A673 (cell line): Measurements from ENCODE around the gene PRM2. TPM values are rescaled to one million over a fixed set of nuclear protein-coding genes. Genes with fewer than 3 reads are reported as not detected.

Source experiments
- BruUV-seq: library from RNA; stranded (reverse); fragments of 400-500 nt; replicated peaks from 2 replicates; lab custom pipeline; 2021; lab: Mats Ljungman, UMichigan
- CTCF ChIA-PET: fragments of 300-600 bp; sonication (Branson Sonifier 250); formaldehyde crosslinking; loops from one replicate; lab custom pipeline; 2022; ENCODE audit warnings: antibody characterized with exemption; lab: Charles Lee
- POLR2A ChIA-PET: fragments of 300-600 bp; sonication (Branson Sonifier 250); formaldehyde crosslinking; loops from one replicate; lab custom pipeline; 2022; ENCODE audit warnings: antibody characterized with exemption; ENCODE audit not compliant: low non-redundant PET; lab: Charles Lee
- DNase-seq: peaks from one replicate; pipeline ENCODE4 v3.0.0-alpha.2; 2015; ENCODE audit warnings: low spot score
- H3K27ac ChIP-seq: fragments of 200-600 bp; sonication (generic); 2 replicates; pipeline ENCODE4 v1.5.1; 2016; ENCODE audit warnings: mixed run types, low read depth, mild to moderate bottlenecking, mixed read lengths, antibody characterized with exemption, low read length; ENCODE audit not compliant: poor library complexity, severe bottlenecking
- H3K27me3 ChIP-seq: fragments of 200-600 bp; sonication (generic); replicated peaks from 2 replicates; pipeline ENCODE4 v1.6.1; 2017; ENCODE audit warnings: mixed run types, low read depth, mild to moderate bottlenecking, mixed read lengths, antibody characterized with exemption, low read length; ENCODE audit not compliant: insufficient read depth, poor library complexity
- H3K36me3 ChIP-seq: fragments of 200-600 bp; sonication (generic); 2 replicates; pipeline ENCODE4 v1.6.1; 2016; ENCODE audit warnings: mixed run types, mild to moderate bottlenecking, mixed read lengths, antibody characterized with exemption, low read length; ENCODE audit not compliant: insufficient read depth, poor library complexity, severe bottlenecking
- H3K4me1 ChIP-seq: fragments of 200-600 bp; sonication (generic); 2 replicates; pipeline ENCODE4 v1.6.1; 2017; ENCODE audit warnings: mixed run types, mild to moderate bottlenecking, mixed read lengths, antibody characterized with exemption, low read length; ENCODE audit not compliant: insufficient read depth, poor library complexity, severe bottlenecking
- H3K4me3 ChIP-seq: fragments of 200-600 bp; sonication (generic); 2 replicates; pipeline ENCODE4 v1.5.1; 2016; ENCODE audit warnings: low read depth, mixed run types, mild to moderate bottlenecking, mixed read lengths, low read length; ENCODE audit not compliant: poor library complexity, severe bottlenecking
- H3K9me3 ChIP-seq: fragments of 200-600 bp; sonication (generic); 2 replicates; pipeline ENCODE4 v1.6.1; 2016; ENCODE audit warnings: mixed run types, low read depth, mild to moderate bottlenecking, mixed read lengths, antibody characterized with exemption, low read length; ENCODE audit not compliant: poor library complexity, severe bottlenecking
- CTCF ChIP-seq: fragments of 300-800, 200-600 bp; sonication (generic); conservative IDR thresholded peaks from 2 replicates; pipeline ENCODE4 v1.5.1; 2017; ENCODE audit warnings: low read depth, mild to moderate bottlenecking, antibody characterized with exemption, low read length, moderate library complexity, mixed read lengths
- EZH2 ChIP-seq: fragments of 200-600 bp; sonication (generic); IDR thresholded peaks from 2 replicates; pipeline ENCODE4 v1.6.1; 2017; ENCODE audit warnings: borderline replicate concordance, low read depth, mild to moderate bottlenecking, mixed read lengths, antibody characterized with exemption, low read length; ENCODE audit not compliant: poor library complexity, severe bottlenecking
- intact Hi-C: fragments of 100-400 bp; cut with micrococcal nuclease; formaldehyde crosslinking; loops from one replicate; pipeline ENCODE4 v1.10.0; 2022; ENCODE audit not compliant: unreplicated experiment
- total RNA-seq: library from RNA; stranded (reverse); gene quantifications from 2 replicates; pipeline ENCODE4 v1.2.3, GENCODE V29; 2021

The PRM2 gene
- total RNA-seq, 1 experiment from 2014 or later, result not detected

GRCh38 chr16:11262915-11263314 is 13.4 kb downstream of the PRM2 start:
- intact Hi-C loops, result no loop called here
- POLR2A ChIA-PET, result no interaction called here

GRCh38 chr16:11260596-11260966 is 15.7 kb downstream of the PRM2 start:
- Histone ChIP-seq H3K4me3 (no peak overlapping the region), H3K4me1 (peaks cover 6% of the 10 kb centered on the region), H3K9me3 (no peaks in the 10 kb centered on the region), H3K27ac (no peak overlapping the region), H3K36me3 (no peaks in the 10 kb centered on the region), H3K27me3 (no peaks in the 10 kb centered on the region)
- intact Hi-C loops, result no loop called here
- no peak for DNase-seq
- CTCF ChIA-PET, result interaction anchor here (0.5 to 0.9 kb wide), 2 partner anchors 111 to 138 kb away, joined by 3 to 4 read pairs; no protein-coding TSS in a partner anchor
- BruUV-seq, result no TSS peak
- no peak for TF ChIP-seq CTCF
- TF ChIP-seq EZH2, result no peak
- POLR2A ChIA-PET, result interaction anchor here (0.6 kb wide), 1 partner anchor 280 kb away, joined by 6 read pairs; no protein-coding TSS in a partner anchor

More at GRCh38 chr16:11262915-11263314, 13.4 kb downstream of the PRM2 start:
- Histone ChIP-seq H3K36me3 (no peaks in the 10 kb centered on the region), H3K4me3 (no peak overlapping the region), H3K27ac (no peak overlapping the region), H3K27me3 (no peaks in the 10 kb centered on the region), H3K9me3 (no peaks in the 10 kb centered on the region), H3K4me1 (no peaks in the 10 kb centered on the region)
- no TSS peak for BruUV-seq
- TF ChIP-seq EZH2 (no peak), CTCF (no peak)
- no peak for DNase-seq
- CTCF ChIA-PET, result interaction anchor here (0.8 kb wide), 1 partner anchor 292 kb away, joined by 5 read pairs; no protein-coding TSS in a partner anchor

GRCh38 chr16:11259655-11260595 is 16.4 kb downstream of the PRM2 start:
- CTCF ChIA-PET, result interaction anchor here (0.5 to 0.9 kb wide), 2 partner anchors 112 to 139 kb away, joined by 3 to 4 read pairs; no protein-coding TSS in a partner anchor

More at GRCh38 chr16:11259655-11260595, 16.4 kb downstream of the PRM2 start:
- no peak overlapping the region for H3K27ac ChIP-seq
- H3K4me3 ChIP-seq, result no peak overlapping the region
- no peaks in the 10 kb centered on the region for H3K9me3 ChIP-seq
- BruUV-seq, result no TSS peak
- no peak for TF ChIP-seq CTCF
- no peak for TF ChIP-seq EZH2
- no peak for DNase-seq
- intact Hi-C loops, result loop anchor here (5.0 kb wide), 1 partner anchor 158 kb away; no protein-coding TSS in a partner anchor
- POLR2A ChIA-PET, result interaction anchor here (0.6 kb wide), 1 partner anchor 280 kb away, joined by 6 read pairs; no protein-coding TSS in a partner anchor
- peaks cover 5% of the 10 kb centered on the region for H3K27me3 ChIP-seq
- no peaks in the 10 kb centered on the region for H3K36me3 ChIP-seq
- H3K4me1 ChIP-seq, result peaks cover 9% of the 10 kb centered on the region
